HL-60 (cell line): ENCODE measurements around the gene CADM1.

Experiments used
- DNase-seq, 2 experiments: peaks; one replicate each; pipeline ENCODE4 v3.0.0-alpha.2; 2010 to 2020; ENCODE audit warnings: low read depth in 1 of 2, low spot score in 1 of 2
- H3K27ac ChIP-seq: fragments of 250-450 bp; sonication (Bioruptor Pico); replicated peaks from 2 replicates; pipeline ENCODE4 v1.5.1; 2020; ENCODE audit warnings: mild to moderate bottlenecking, moderate library complexity
- H3K27me3 ChIP-seq: fragments of 250-450 bp; sonication (Bioruptor Pico); 2 replicates; pipeline ENCODE4 v1.5.1; 2021; ENCODE audit warnings: mild to moderate bottlenecking, moderate library complexity; ENCODE audit not compliant: insufficient read depth, poor library complexity, severe bottlenecking
- H3K4me3 ChIP-seq: replicated peaks from 2 replicates; pipeline ENCODE4 v1.5.1; 2011; ENCODE audit warnings: mild to moderate bottlenecking, control low read depth, low read length; ENCODE audit not compliant: insufficient read depth
- GABPA ChIP-seq: IDR thresholded peaks from 2 replicates; pipeline ENCODE4 v1.6.1; 2012; ENCODE audit warnings: low read depth
- POLR2AphosphoS5 ChIP-seq: IDR thresholded peaks from 2 replicates; pipeline ENCODE4 v1.6.1; 2012; ENCODE audit warnings: low read depth
- REST ChIP-seq: IDR thresholded peaks from 2 replicates; pipeline ENCODE4 v1.6.1; 2012; ENCODE audit warnings: low read depth; ENCODE audit not compliant: insufficient replicate concordance
- SPI1 ChIP-seq: IDR thresholded peaks from 2 replicates; pipeline ENCODE4 v1.6.1; 2012; ENCODE audit warnings: low read depth, mild to moderate bottlenecking, borderline replicate concordance
- TF ChIP-seq, protein P1 (sequence below): IDR thresholded peaks from one replicate; pipeline ENCODE4 v1.5.1; 2011; ENCODE audit warnings: low read length, control low read depth, inconsistent platforms; ENCODE audit not compliant: insufficient read depth

The CADM1 gene

DNA sequence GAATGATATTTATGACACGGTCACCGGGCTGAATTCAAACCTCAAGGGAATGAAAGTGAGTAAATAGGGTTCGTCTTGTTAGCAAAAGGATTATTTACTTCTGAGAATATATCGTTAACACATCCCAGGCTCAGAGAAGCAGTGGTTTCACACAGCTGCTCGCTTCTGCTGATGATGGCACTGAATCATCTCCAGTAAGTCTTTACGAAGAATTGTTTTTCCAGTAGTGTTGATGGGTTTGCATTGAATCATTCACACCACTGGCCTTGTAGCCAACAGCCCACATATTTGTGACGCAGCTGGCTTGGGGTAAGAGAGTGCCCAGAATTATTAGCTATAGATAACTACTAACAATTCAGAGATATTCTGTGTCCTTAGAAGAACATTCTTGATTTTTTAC, 236.3 kb downstream of the CADM1 start:
- TF ChIP-seq GABPA (no peak), POLR2AphosphoS5 (no peak)
- TF ChIP-seq, protein P1, sequence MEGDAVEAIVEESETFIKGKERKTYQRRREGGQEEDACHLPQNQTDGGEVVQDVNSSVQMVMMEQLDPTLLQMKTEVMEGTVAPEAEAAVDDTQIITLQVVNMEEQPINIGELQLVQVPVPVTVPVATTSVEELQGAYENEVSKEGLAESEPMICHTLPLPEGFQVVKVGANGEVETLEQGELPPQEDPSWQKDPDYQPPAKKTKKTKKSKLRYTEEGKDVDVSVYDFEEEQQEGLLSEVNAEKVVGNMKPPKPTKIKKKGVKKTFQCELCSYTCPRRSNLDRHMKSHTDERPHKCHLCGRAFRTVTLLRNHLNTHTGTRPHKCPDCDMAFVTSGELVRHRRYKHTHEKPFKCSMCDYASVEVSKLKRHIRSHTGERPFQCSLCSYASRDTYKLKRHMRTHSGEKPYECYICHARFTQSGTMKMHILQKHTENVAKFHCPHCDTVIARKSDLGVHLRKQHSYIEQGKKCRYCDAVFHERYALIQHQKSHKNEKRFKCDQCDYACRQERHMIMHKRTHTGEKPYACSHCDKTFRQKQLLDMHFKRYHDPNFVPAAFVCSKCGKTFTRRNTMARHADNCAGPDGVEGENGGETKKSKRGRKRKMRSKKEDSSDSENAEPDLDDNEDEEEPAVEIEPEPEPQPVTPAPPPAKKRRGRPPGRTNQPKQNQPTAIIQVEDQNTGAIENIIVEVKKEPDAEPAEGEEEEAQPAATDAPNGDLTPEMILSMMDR, result no peak
- Histone ChIP-seq H3K27ac (no peak overlapping the region), H3K27me3 (peaks cover 7% of the 10 kb centered on the region), H3K4me3 (no peak overlapping the region)
- no peak for DNase-seq

DNA sequence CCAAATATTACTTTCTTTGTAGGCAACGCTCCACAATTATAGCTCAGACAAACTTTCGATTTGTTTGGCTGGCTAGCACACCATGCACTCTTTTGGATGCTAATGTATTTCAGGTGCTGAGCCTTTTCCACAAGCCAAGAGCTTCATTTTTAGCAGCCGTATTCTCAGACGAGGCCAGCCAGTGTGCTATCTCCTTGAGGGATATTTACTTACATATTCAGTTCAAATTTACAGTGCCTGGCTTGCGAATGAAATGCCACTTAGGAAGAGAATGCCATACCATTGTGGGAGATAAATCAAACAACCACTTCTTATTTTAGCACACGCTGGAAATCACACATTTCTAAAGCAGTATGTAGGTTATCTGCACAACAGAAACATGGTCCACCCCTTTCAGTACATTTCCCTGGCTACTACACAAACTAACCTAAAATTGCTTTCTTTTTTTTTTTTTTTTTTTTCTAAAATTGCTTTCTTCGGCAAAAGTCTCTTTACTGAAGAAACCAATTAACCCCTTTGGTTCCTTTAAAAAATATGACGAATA, 236.9 kb downstream of the CADM1 start:
- H3K27me3 ChIP-seq, result peaks cover 7% of the 10 kb centered on the region
- no peak for DNase-seq
- no peak overlapping the region for H3K27ac ChIP-seq
- TF ChIP-seq SPI1 (no peak), POLR2AphosphoS5 (no peak), REST (no peak), GABPA (no peak)
- TF ChIP-seq, protein P1, result no peak
- no peak overlapping the region for H3K4me3 ChIP-seq

DNA sequence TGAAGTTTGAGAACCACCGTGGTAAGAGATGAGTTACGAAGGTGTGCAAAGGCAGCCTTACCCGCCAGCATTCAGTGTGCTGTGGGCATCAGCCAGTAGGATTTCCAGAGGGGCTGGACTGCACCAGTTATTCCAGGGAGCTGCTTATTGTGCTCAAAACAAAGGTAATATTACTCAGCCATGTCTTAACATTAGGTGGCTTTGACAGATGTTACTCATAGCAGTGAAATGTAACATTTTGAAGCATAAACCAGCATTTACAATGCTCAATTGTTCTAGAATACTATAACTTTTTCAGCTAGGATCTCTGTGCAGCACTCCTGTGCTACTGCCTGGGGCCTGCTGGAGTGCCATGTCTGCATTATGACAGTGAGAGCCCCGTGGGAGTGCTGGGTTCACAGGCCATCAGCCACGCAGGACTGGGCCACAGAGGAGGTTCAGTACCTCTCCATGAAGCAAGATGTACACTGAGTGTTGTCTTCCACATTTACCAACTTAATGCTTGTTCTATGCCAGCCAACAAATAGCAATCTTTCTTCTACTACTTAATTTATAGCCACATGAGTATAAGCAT, 238.1 kb downstream of the CADM1 start:
- no peak overlapping the region for H3K4me3 ChIP-seq
- H3K27me3 ChIP-seq, result peaks cover 7% of the 10 kb centered on the region
- TF ChIP-seq REST (no peak), SPI1 (no peak), POLR2AphosphoS5 (no peak), GABPA (no peak)
- TF ChIP-seq, protein P1, result no peak
- H3K27ac ChIP-seq, result no peak overlapping the region
- no peak for DNase-seq
